H1 (cell line): ENCODE results near the gene FRMD3. TPM values are rescaled to one million over a fixed set of nuclear protein-coding genes. Genes with fewer than 3 reads are reported as not detected.

Experiments
- POU5F1 ChIP-seq: IDR thresholded peaks from 2 replicates; pipeline ENCODE4 v1.6.1; 2011; ENCODE audit warnings: low read depth, mild to moderate bottlenecking, low read length, moderate library complexity
- polyA plus RNA-seq, 7 experiments: library from polyadenylated mRNA; depleted of rRNA in 3 of 7; stranded (reverse) in 5 of 7; unstranded in 2 of 7; fragments of >200 nt in 5 of 7; fragments of 200-250 nt in 2 of 7; gene quantifications; 1 replicate in 5 of 7; 2 replicates in 1 of 7; 4 replicates in 1 of 7; pipeline versions ENCODE4 v1.2.1 to v1.2.3, GENCODE V29; 2011 to 2013; ENCODE audit warnings: missing spikeins in 2 of 7, mixed read lengths in 2 of 7
- total RNA-seq: library from RNA; stranded (reverse); fragmentation: NEBNext Ultra II Directional; extraction: Animal tissue kit (Norgen Biotek cat#: 25700); gene quantifications from 2 replicates; pipeline ENCODE4 v1.2.1, GENCODE V29; 2021
- TF ChIP-seq, protein P1 (sequence below): fragments of 300-600 bp; sonication (generic); IDR thresholded peaks from 2 replicates; pipeline ENCODE4 v1.7.1; 2012; ENCODE audit warnings: low read length, moderate library complexity, mild to moderate bottlenecking, inconsistent platforms; ENCODE audit not compliant: insufficient replicate concordance

Gene FRMD3
- total and polyA plus RNA-seq, 2 of the 8 experiments (the other 6 are each of a cell fraction or from before 2014, with no cell fraction given) = 0.15 to 1.4 TPM

- TF ChIP-seq, protein P1, sequence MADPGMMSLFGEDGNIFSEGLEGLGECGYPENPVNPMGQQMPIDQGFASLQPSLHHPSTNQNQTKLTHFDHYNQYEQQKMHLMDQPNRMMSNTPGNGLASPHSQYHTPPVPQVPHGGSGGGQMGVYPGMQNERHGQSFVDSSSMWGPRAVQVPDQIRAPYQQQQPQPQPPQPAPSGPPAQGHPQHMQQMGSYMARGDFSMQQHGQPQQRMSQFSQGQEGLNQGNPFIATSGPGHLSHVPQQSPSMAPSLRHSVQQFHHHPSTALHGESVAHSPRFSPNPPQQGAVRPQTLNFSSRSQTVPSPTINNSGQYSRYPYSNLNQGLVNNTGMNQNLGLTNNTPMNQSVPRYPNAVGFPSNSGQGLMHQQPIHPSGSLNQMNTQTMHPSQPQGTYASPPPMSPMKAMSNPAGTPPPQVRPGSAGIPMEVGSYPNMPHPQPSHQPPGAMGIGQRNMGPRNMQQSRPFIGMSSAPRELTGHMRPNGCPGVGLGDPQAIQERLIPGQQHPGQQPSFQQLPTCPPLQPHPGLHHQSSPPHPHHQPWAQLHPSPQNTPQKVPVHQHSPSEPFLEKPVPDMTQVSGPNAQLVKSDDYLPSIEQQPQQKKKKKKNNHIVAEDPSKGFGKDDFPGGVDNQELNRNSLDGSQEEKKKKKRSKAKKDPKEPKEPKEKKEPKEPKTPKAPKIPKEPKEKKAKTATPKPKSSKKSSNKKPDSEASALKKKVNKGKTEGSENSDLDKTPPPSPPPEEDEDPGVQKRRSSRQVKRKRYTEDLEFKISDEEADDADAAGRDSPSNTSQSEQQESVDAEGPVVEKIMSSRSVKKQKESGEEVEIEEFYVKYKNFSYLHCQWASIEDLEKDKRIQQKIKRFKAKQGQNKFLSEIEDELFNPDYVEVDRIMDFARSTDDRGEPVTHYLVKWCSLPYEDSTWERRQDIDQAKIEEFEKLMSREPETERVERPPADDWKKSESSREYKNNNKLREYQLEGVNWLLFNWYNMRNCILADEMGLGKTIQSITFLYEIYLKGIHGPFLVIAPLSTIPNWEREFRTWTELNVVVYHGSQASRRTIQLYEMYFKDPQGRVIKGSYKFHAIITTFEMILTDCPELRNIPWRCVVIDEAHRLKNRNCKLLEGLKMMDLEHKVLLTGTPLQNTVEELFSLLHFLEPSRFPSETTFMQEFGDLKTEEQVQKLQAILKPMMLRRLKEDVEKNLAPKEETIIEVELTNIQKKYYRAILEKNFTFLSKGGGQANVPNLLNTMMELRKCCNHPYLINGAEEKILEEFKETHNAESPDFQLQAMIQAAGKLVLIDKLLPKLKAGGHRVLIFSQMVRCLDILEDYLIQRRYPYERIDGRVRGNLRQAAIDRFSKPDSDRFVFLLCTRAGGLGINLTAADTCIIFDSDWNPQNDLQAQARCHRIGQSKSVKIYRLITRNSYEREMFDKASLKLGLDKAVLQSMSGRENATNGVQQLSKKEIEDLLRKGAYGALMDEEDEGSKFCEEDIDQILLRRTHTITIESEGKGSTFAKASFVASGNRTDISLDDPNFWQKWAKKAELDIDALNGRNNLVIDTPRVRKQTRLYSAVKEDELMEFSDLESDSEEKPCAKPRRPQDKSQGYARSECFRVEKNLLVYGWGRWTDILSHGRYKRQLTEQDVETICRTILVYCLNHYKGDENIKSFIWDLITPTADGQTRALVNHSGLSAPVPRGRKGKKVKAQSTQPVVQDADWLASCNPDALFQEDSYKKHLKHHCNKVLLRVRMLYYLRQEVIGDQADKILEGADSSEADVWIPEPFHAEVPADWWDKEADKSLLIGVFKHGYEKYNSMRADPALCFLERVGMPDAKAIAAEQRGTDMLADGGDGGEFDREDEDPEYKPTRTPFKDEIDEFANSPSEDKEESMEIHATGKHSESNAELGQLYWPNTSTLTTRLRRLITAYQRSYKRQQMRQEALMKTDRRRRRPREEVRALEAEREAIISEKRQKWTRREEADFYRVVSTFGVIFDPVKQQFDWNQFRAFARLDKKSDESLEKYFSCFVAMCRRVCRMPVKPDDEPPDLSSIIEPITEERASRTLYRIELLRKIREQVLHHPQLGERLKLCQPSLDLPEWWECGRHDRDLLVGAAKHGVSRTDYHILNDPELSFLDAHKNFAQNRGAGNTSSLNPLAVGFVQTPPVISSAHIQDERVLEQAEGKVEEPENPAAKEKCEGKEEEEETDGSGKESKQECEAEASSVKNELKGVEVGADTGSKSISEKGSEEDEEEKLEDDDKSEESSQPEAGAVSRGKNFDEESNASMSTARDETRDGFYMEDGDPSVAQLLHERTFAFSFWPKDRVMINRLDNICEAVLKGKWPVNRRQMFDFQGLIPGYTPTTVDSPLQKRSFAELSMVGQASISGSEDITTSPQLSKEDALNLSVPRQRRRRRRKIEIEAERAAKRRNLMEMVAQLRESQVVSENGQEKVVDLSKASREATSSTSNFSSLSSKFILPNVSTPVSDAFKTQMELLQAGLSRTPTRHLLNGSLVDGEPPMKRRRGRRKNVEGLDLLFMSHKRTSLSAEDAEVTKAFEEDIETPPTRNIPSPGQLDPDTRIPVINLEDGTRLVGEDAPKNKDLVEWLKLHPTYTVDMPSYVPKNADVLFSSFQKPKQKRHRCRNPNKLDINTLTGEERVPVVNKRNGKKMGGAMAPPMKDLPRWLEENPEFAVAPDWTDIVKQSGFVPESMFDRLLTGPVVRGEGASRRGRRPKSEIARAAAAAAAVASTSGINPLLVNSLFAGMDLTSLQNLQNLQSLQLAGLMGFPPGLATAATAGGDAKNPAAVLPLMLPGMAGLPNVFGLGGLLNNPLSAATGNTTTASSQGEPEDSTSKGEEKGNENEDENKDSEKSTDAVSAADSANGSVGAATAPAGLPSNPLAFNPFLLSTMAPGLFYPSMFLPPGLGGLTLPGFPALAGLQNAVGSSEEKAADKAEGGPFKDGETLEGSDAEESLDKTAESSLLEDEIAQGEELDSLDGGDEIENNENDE = no peak
- TF ChIP-seq POU5F1 = no peak
- TF ChIP-seq, all 59 proteins: peak for 0
These were observed 221.0 kb downstream of the FRMD3 start (continued) for GRCh38 chr9:83317244-83317643.
